GM18498 (cell line): ENCODE measurements around the gene TAPBP.
A peak's percentile ranks its signal among the peaks of the same experiment; 100 is the strongest.

Experiments
- ATAC-seq: cut with Tn5 transposase; IDR thresholded peaks from one replicate; pipeline ENCODE4 v1.9.1; 2021; ENCODE audit warnings: mild to moderate bottlenecking, moderate library complexity; ENCODE audit not compliant: unreplicated experiment

Gene TAPBP

DNA sequence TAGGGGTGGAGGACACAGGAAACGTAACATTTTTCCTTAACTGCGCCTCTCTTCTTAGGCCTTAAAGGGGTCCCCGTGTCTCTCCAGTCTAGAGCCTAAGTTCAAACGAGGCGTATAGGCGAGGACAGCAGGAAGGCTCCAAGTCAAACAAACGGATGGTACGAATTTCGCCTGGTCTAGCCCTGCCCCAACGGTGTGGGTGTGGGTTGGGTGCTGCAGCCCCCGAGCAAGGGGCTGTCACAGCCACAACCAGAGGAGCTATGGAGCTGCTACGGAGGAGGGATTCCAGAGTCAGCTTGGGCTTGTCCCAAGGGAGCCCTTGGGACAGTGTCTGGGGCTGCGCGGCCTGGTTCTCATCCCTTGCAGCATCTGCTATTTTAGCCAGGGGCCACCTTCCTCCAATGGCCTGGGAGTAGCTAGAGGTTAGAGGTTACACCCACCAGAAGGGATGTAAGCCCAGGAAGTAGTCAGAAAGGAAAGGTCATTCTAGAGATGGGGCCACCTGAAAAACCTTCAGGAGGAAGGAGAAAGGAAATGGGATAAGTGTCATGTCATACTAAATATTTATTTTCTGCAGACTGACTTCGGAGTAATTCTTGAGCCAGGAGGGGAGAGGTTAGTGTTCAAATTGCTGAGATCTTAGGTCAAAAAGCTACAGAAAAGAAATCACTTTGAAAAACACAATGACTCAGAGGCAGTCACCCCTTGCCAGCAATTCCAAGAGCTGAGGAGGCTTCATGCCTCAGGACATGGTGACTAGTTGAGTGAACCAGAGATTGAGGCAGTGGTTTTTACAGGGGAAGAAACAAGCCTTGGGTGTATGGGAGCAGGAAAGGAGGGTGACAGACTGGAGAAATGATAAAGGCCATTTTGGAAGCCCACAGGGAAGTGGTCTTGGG, 63.9 kb downstream of the TAPBP start:
- ATAC-seq = peak; percentile 1
